ENCODE results near the gene SERPINB1.

SERPINB1 gene

GRCh38 chr6:2795162-2795561, 46.5 kb downstream of the SERPINB1 start:
- Histone ChIP-seq H3K4me1 (ENCODE audit: control insufficient read depth, insufficient read depth, low read length) (peaks cover 2% of the 10 kb centered on the region), H3K9me3 (ENCODE audit: control insufficient read depth, insufficient read depth, low read length) (no peaks in the 10 kb centered on the region), H3K27me3 (ENCODE audit: control insufficient read depth, insufficient read depth, low read length) (no peaks in the 10 kb centered on the region)

GRCh38 chr6:2794171-2794730, 47.4 kb downstream of the SERPINB1 start:
- Histone ChIP-seq H3K9me3 (ENCODE audit: control insufficient read depth, insufficient read depth, low read length) (no peaks in the 10 kb centered on the region), H3K36me3 (ENCODE audit: control insufficient read depth, insufficient read depth, low read length) (no peaks in the 10 kb centered on the region), H3K4me1 (ENCODE audit: control insufficient read depth, insufficient read depth, low read length) (peaks cover 2% of the 10 kb centered on the region), H3K4me3 (ENCODE audit: low read depth, low read length) (no peak overlapping the region), H3K9ac (ENCODE audit: low read depth, low read length) (no peak overlapping the region), H3K27me3 (ENCODE audit: control insufficient read depth, insufficient read depth, low read length) (no peaks in the 10 kb centered on the region)

More at GRCh38 chr6:2795162-2795561, 46.5 kb downstream of the SERPINB1 start:
- Histone ChIP-seq H3K4me3 (ENCODE audit: low read depth, low read length) (no peak overlapping the region), H3K36me3 (ENCODE audit: control insufficient read depth, insufficient read depth, low read length) (no peaks in the 10 kb centered on the region), H3K9ac (ENCODE audit: low read depth, low read length) (no peak overlapping the region)

GRCh38 chr6:2793534-2794151, 48.0 kb downstream of the SERPINB1 start:
- Histone ChIP-seq H3K9me3 (ENCODE audit: control insufficient read depth, insufficient read depth, low read length) (no peaks in the 10 kb centered on the region), H3K36me3 (ENCODE audit: control insufficient read depth, insufficient read depth, low read length) (no peaks in the 10 kb centered on the region), H3K4me3 (ENCODE audit: low read depth, low read length) (no peak overlapping the region), H3K4me1 (ENCODE audit: control insufficient read depth, insufficient read depth, low read length) (peaks cover 2% of the 10 kb centered on the region), H3K27me3 (ENCODE audit: control insufficient read depth, insufficient read depth, low read length) (no peaks in the 10 kb centered on the region), H3K9ac (ENCODE audit: low read depth, low read length) (no peak overlapping the region)

GRCh38 chr6:2792330-2793110, 49.1 kb downstream of the SERPINB1 start:
- H3K9me3 ChIP-seq (ENCODE audit: control insufficient read depth, insufficient read depth, low read length), result no peaks in the 10 kb centered on the region
- H3K27me3 ChIP-seq (ENCODE audit: control insufficient read depth, insufficient read depth, low read length), result no peaks in the 10 kb centered on the region
- H3K4me1 ChIP-seq (ENCODE audit: control insufficient read depth, insufficient read depth, low read length), result no peaks in the 10 kb centered on the region
- H3K4me3 ChIP-seq (ENCODE audit: low read depth, low read length), result no peak overlapping the region
- H3K36me3 ChIP-seq (ENCODE audit: control insufficient read depth, insufficient read depth, low read length), result no peaks in the 10 kb centered on the region
- H3K9ac ChIP-seq (ENCODE audit: low read depth, low read length), result no peak overlapping the region

- H3K27me3 ChIP-seq (ENCODE audit: control insufficient read depth, insufficient read depth, low read length), result no peaks in the 10 kb centered on the region
- no peaks in the 10 kb centered on the region for H3K4me1 ChIP-seq (ENCODE audit: control insufficient read depth, insufficient read depth, low read length)
- no peaks in the 10 kb centered on the region for H3K36me3 ChIP-seq (ENCODE audit: control insufficient read depth, insufficient read depth, low read length)
- H3K9me3 ChIP-seq (ENCODE audit: control insufficient read depth, insufficient read depth, low read length), result no peaks in the 10 kb centered on the region
- H3K9ac ChIP-seq (ENCODE audit: low read depth, low read length), result no peak overlapping the region
- H3K4me3 ChIP-seq (ENCODE audit: low read depth, low read length), result no peak overlapping the region
Observed at GRCh38 chr6:2791450-2791974, 50.2 kb downstream of the SERPINB1 start.

GRCh38 chr6:2790588-2791449, 50.8 kb downstream of the SERPINB1 start:
- Histone ChIP-seq H3K36me3 (ENCODE audit: control insufficient read depth, insufficient read depth, low read length) (no peaks in the 10 kb centered on the region), H3K9me3 (ENCODE audit: control insufficient read depth, insufficient read depth, low read length) (no peaks in the 10 kb centered on the region), H3K9ac (ENCODE audit: low read depth, low read length) (no peak overlapping the region), H3K27me3 (ENCODE audit: control insufficient read depth, insufficient read depth, low read length) (no peaks in the 10 kb centered on the region), H3K4me3 (ENCODE audit: low read depth, low read length) (no peak overlapping the region), H3K4me1 (ENCODE audit: control insufficient read depth, insufficient read depth, low read length) (no peaks in the 10 kb centered on the region)

GRCh38 chr6:2786269-2786668, 55.4 kb downstream of the SERPINB1 start:
- no peak overlapping the region for H3K9ac ChIP-seq (ENCODE audit: low read depth, low read length)
- no peaks in the 10 kb centered on the region for H3K27me3 ChIP-seq (ENCODE audit: control insufficient read depth, insufficient read depth, low read length)
- peaks cover 6% of the 10 kb centered on the region for H3K36me3 ChIP-seq (ENCODE audit: control insufficient read depth, insufficient read depth, low read length)
- no peak overlapping the region for H3K4me3 ChIP-seq (ENCODE audit: low read depth, low read length)
- no peaks in the 10 kb centered on the region for H3K4me1 ChIP-seq (ENCODE audit: control insufficient read depth, insufficient read depth, low read length)
- no peaks in the 10 kb centered on the region for H3K9me3 ChIP-seq (ENCODE audit: control insufficient read depth, insufficient read depth, low read length)

GRCh38 chr6:2784930-2785329, 56.7 kb downstream of the SERPINB1 start:
- Histone ChIP-seq H3K9ac (ENCODE audit: low read depth, low read length) (no peak overlapping the region), H3K9me3 (ENCODE audit: control insufficient read depth, insufficient read depth, low read length) (no peaks in the 10 kb centered on the region), H3K36me3 (ENCODE audit: control insufficient read depth, insufficient read depth, low read length) (peaks cover 6% of the 10 kb centered on the region), H3K4me1 (ENCODE audit: control insufficient read depth, insufficient read depth, low read length) (no peaks in the 10 kb centered on the region), H3K27me3 (ENCODE audit: control insufficient read depth, insufficient read depth, low read length) (no peaks in the 10 kb centered on the region), H3K4me3 (ENCODE audit: low read depth, low read length) (no peak overlapping the region)

GRCh38 chr6:2784061-2784460, 57.6 kb downstream of the SERPINB1 start:
- no peaks in the 10 kb centered on the region for H3K4me1 ChIP-seq (ENCODE audit: control insufficient read depth, insufficient read depth, low read length)
- peaks cover 6% of the 10 kb centered on the region for H3K36me3 ChIP-seq (ENCODE audit: control insufficient read depth, insufficient read depth, low read length)
- H3K9me3 ChIP-seq (ENCODE audit: control insufficient read depth, insufficient read depth, low read length), result no peaks in the 10 kb centered on the region
- no peaks in the 10 kb centered on the region for H3K27me3 ChIP-seq (ENCODE audit: control insufficient read depth, insufficient read depth, low read length)
- H3K4me3 ChIP-seq (ENCODE audit: low read depth, low read length), result no peak overlapping the region
- no peak overlapping the region for H3K9ac ChIP-seq (ENCODE audit: low read depth, low read length)

- Histone ChIP-seq H3K27me3 (ENCODE audit: control insufficient read depth, insufficient read depth, low read length) (no peaks in the 10 kb centered on the region), H3K9ac (ENCODE audit: low read depth, low read length) (no peak overlapping the region), H3K36me3 (ENCODE audit: control insufficient read depth, insufficient read depth, low read length) (peaks cover 6% of the 10 kb centered on the region), H3K4me1 (ENCODE audit: control insufficient read depth, insufficient read depth, low read length) (no peaks in the 10 kb centered on the region), H3K9me3 (ENCODE audit: control insufficient read depth, insufficient read depth, low read length) (no peaks in the 10 kb centered on the region), H3K4me3 (ENCODE audit: low read depth, low read length) (no peak overlapping the region)
Observed at GRCh38 chr6:2783188-2783963, 58.3 kb downstream of the SERPINB1 start.

- Histone ChIP-seq H3K9me3 (ENCODE audit: control insufficient read depth, insufficient read depth, low read length) (no peaks in the 10 kb centered on the region), H3K4me1 (ENCODE audit: control insufficient read depth, insufficient read depth, low read length) (no peaks in the 10 kb centered on the region), H3K27me3 (ENCODE audit: control insufficient read depth, insufficient read depth, low read length) (no peaks in the 10 kb centered on the region), H3K4me3 (ENCODE audit: low read depth, low read length) (no peak overlapping the region), H3K9ac (ENCODE audit: low read depth, low read length) (no peak overlapping the region), H3K36me3 (ENCODE audit: control insufficient read depth, insufficient read depth, low read length) (peaks cover 6% of the 10 kb centered on the region)
Observed at GRCh38 chr6:2782825-2783187, 58.9 kb downstream of the SERPINB1 start.

Measured in iPS-15b (cell line).